Measurements from ENCODE around the gene PGLYRP1.

The PGLYRP1 gene

DNA sequence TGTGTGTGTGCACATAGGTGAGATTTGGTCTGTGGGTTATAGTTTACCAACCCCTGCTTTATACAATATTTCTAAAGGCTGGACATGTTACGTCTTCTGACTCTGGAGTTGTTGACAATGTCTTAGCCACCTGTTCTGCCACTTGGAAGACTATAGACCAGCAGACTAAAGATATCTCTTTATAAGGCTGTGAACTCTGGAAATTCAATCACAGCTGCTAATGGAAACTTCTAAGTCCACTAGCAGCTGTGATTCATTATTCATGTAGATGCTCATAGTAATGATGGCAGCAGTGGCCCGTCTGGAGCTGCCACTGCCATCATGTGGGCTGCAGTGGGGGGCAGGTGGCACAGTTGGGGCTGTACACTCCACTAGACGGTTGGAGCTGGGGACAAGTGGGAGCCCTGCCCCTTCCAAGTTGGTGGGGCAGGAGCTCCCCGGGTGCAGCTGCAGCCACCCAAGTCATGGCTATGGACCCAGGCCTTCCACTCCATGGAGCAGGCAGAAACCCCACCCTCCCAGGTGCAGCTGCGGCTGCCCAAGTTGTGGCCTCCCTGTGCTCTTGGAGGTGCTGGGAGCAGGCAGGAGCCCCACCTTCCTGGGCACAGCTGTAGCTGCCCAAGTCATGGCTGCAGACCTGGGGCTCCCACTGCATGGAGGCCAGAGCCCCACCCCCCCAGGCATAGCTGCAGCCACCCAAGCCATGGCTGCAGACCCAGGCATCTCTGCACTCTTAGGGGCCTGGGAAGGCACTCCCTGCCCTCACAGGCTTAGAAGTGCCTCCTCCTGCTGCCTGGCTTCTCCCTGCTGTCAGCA, 9.1 kb upstream of the PGLYRP1 start:
- DNase-seq = no peak

DNA sequence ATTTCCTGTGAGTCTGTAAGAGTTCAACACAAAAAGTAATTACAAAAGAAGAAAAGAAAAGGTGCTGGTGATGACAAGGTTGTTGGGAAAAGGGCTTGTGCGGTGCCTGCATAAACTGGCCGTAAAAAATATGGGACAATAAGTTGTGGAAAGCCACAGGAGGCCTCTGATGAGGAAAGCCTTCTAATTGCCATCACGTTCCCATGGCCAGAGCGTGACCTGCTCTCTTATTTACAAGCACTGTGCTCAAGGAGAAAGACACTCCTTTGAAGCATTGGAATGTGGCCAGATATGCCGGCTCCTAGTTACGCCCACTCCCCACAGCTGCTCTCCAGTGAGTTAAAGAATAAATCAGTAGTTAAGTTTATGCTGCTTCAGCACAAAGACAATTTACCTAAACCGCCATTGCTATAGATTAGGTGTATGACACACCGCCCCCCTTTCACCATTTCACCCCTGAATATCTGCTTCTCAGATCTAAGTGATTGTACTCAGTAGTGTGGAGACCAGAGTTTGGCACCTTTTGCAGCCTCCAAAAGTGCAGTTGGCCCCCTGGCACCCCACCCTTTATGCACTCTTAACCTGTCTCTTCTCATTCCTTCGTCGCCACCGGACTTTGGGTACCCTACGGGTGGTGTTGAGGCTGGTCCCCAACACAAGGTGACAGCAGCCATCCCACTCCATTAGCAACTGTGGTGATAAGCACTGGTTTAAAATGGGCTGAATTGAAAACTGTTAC, 8.1 kb upstream of the PGLYRP1 start:
- DNase-seq = no peak

DNA sequence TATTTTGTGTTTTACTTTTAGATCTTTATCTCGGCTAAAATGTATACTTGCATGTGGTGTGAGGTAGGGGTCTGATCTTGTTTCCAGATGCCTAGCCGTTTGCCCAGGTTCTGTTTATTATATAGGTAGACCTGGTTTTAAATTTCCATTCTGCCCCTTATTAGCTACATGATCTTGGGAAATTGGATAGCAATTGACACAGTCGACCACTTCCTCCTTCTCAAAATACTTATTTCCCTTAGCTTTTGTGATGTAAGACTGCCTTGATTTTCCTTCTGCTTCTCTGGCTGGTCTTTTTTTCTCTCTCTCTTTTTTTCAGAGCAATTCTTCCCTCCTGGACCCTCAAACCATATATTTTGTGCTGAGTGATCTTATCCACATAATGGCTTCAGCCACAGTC, 3.0 kb upstream of the PGLYRP1 start:
- no peak for DNase-seq

DNA sequence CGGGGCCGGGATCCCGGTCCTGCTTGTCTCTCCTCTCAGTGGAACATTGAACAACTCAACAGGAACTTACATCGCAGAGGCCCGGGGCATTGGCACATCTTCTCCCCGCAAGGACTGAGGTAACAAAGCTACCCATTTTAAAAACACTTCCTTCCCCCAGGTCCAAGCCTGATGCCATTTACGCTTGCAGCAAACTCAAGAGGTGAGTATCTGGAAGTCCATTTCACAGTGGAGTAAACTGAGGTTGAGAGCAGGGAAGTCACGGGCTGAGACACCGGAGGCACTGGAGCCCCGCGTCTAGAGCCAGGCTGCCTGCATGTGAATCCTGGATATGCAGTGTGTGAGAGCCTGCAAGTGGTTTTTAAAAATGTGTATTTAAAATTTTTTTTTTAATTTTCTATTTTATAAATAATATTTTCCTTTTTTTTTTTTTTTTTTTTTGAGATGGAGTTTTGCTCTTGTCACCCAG, 492 bp upstream of the PGLYRP1 start:
- no peak for DNase-seq

DNA sequence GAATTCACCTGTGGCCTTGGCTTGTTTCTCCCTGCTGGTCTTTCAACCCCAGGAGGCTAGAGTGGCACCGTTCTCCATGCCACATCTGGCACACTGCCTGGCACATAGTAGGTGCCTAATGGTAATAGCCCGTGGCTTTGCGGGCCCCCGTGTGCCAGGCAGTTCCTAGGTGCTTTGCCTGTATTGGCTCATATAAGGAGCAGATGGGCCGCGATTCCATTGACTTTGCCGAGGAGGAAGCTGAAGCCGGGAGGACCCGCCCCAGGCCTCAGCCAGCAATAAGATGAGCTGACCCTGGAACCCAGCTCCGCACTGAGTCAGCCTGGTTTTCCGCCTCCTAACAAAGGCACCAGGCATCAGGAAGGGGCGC, 807 bp downstream of the PGLYRP1 start:
- no peak for DNase-seq

DNA sequence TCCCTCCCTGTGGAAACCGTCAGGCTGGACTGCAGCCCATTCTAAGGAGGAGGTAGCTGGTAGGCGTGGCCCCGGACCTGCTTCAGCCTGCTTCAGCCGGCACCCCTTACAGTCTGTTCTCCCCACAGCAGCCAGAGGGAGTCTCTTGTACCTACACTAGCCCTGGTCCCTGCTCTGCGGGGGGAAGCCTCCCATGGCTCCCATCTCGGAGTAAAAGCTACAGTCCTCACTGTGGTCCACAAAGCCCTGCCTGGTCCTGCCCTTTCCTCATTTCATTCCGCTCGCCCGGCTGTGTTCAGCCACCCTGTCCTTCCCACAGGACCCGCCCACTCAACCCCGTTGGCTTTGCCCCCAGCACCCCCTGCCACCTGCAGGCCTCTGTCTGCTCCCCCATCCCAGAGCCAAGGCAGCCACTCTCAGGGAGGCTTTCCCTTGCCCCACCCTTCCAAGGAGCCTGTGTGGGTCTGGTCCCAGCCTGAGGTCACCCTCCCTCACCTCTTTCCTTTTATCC, 1.3 kb downstream of the PGLYRP1 start:
- no peak for DNase-seq

DNA sequence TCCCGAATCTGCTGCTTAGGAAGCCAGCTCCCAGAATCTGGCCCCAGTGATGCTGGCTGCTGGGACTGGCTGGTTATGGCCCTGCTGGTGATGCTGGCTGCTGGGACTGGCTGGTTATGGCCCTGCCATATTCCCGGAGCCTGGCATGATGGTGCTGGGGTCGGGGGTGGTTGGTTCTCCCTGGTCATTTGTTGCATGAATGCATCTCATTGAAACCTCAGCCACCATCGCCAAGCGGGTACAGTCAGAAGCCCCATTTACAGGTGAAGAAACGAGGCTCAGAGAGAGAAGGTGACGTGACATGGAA, 2.1 kb downstream of the PGLYRP1 start:
- DNase-seq = no peak

DNA sequence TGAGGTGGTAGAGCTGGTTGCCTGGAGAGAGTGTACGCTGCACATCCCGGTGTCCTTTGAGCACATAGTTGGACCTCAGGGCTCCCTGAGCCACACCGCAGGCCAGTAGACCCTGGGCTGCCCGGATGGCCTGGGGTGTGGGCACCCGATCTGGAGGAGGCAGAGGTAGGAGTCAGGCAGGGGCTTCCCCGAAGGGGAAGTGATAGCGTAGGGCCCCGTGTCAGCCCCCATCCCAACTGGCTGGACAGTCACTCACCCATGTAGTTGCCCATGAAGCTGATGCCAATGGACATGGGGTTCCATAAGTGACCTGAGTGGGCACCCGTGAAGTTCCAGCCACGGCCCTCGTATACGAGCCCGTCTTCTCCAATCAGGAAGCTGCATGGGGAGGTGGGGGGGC, 3.6 kb downstream of the PGLYRP1 start:
- no peak for DNase-seq

DNA sequence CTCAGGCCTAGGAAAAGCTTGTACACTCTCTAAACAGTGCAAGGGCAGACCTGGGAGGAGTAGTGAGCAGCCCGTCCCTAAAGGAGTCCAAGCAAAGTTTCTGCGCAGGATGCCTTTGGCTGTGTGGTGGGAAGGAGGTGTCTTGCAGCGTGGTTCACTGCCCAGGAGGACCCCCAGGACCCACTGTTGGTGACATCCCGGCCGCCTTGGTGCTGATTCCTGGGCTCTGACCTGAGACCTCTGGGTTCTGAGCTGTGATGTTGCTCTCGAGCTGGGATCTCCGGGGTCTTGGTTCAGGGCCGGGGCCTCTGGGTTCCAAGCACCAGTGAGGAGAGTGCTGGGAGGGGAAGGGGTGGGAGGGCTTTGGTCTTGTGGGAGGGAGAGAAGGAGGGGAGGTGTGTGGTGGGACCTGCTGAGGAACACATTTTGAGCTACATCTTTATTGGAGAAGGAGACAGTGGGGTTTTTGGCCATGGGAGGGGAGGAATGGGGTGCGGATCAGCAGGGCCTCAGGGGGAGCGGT, 4.1 kb downstream of the PGLYRP1 start:
- DNase-seq = no peak

DNA sequence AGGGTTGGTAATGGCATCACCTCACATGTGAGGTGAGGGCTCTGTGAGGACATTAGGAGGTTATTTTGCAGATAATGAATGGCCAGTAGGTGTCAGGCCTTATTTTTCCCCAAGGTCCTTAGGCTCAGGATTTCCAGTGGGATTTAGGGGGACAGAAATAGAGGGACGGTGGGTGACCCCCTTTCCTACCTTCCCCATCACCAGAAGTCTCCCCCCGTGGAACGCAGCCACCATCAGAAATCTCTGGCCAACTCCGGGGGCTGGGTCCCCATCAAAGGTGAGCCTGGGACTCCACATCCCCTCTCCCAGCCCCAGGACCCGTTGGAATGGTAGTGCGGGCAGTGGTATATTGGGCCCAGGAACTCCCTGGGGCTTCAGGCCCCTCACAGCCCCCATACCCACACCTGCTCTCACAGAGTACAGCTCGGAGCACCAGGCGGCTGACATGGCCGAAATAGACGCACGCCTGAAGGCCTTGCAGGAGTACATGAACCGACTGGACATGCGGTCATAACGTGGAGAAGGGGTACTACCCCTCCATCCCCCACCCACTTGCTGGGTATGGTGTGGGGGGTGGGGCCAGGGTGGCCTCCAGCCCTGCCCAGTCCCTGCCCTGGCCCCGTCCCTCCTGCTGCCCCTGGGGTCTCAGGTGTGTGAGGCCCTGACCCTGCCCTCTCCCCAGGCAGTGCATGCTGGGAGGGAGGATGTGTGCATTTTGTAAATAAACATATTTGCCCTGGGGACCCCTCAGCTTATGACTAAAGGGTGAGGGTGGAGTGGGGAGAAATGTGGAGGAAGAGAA, 4.8 kb downstream of the PGLYRP1 start:
- DNase-seq = no peak

DNA sequence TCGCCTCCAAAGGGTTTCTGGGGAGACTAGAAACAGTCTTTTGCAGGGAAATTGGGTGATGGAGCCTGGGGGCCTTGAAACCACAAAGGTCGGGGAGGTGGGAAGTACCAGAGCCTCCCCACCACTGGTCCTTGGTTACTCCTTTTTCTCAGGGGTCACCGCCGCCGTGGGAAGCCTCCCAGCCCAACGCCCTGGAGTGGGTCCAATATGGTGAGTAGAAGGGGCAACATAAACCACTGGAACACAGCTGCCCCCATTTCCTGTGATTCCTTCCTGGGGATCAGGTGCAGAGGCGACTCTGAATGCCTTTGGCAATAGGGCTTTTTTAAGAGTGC, 5.8 kb downstream of the PGLYRP1 start:
- no peak for DNase-seq

DNA sequence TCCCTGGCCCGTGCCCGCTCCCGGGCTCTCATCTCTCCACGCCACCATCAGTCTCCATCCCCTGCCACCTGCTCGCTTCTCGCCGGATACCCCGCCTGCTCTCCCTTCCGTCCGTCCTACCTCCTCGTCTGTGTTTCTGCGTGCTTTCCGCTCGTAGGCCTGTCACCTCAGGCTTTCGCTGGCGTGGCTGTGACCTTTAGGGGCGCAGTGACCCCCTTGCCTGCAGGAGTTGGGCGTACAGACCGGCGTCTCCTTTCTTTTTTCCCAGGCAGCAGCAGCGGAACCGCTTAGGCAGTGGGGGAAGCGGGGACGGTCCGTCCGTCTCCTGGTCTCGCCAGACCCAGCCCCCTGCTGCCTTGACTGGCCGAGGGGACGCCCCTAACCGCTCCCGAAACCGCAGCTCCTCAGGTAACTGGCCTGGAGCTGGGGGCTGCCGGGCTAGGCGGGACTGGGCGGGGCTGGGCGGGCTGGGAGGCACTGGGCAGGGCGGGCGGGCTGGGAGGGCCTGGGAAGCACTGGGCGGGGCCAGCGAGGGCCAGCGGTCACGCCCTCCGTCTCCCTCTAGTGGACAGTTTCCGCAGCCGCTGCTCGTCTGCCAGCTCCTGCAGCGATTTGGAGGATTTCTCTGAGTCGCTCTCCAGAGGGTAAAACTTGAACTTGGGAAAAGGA, 6.3 kb downstream of the PGLYRP1 start:
- peak; percentile 80 for DNase-seq

DNA sequence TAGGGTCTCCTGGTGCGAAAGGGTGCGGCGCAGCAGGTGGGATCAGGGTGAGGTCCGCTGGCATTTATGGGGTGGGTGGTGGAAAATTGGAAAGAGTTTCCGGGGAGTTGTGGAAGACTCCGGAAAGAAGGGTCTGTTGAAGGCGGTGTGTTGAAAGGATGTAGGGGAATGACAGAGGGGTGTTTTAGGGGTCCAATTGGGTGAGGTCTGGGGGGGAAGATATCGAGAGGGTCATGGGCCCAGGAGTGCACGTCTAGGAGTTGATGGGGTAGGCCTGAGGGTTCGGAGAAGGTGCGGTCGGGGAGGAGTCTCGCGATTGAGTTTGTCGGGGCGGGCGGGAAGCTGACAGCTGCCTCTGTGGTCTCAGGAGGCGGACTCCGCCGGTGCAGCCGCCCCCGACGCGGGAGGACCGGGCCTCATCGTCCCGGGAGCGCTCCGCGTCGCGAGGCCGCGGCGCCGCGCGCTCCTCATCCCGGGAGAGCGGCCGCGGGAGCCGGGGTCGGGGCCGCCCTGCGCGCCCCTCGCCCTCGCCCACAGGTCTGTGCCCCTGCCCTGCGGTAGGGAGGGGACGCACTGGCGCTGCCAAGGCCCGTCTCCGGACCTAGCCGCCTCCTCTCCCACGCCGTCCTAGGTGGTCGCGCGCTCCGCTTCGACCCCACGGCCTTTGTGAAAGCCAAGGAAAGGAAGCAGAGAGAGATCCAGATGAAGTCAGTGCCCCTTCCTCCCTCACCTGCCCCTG, 7.0 kb downstream of the PGLYRP1 start:
- DNase-seq = peak; percentile 30

DNA sequence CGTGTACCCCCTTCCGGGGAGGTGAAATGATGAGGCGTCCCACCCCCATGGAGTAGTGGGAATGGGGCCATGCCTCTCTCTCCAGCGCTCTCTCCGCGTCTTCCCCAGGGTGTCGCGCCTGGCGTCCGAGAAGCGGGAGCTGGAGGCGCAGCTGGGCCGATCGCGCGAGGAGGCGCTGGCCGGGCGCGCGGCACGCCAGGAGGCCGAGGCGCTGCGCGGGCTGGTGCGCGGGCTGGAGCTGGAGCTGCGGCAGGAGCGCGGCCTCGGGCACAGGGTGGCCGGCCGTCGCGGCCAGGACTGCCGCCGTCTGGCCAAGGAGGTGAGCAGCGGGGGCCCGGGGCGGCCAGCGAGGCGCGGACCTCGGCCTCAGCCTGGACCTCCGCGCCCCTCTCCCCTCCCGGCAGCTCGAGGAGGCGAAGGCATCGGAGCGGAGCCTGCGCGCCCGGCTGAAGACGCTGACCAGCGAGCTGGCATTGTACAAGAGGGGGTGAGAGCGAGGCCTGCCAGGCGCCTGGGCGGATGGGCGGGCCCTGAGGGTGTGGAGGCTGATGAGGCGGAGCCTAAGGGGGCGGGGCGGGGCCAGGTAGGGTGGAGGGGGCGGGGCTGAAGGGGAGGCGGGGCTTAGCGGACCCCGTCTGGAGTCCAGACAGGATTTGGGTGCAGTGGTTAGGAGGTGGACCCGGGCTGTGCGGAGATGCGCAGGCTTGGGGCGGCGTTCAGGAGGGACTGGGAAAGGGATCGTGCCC, 7.7 kb downstream of the PGLYRP1 start:
- DNase-seq = peak; percentile 68

DNA sequence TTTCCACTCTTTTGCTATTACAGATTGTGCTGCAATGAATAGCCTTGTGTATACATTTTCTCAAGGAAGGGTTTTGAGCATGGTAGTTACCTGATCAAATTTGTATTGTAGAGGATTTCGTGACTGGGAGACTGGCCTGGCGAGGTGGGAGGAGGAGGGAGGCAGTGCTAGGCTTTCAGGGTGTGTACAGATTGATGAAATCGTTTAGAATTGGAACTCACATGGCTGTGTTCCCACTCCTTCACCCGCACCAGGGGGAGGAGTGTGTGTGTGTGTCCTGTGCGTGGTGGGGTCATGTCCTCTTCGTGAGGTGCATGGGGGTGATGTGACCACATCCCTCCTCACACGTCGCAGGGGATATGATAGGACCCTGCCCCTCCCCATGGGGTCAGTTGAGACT, 8.3 kb downstream of the PGLYRP1 start:
- DNase-seq = no peak

DNA sequence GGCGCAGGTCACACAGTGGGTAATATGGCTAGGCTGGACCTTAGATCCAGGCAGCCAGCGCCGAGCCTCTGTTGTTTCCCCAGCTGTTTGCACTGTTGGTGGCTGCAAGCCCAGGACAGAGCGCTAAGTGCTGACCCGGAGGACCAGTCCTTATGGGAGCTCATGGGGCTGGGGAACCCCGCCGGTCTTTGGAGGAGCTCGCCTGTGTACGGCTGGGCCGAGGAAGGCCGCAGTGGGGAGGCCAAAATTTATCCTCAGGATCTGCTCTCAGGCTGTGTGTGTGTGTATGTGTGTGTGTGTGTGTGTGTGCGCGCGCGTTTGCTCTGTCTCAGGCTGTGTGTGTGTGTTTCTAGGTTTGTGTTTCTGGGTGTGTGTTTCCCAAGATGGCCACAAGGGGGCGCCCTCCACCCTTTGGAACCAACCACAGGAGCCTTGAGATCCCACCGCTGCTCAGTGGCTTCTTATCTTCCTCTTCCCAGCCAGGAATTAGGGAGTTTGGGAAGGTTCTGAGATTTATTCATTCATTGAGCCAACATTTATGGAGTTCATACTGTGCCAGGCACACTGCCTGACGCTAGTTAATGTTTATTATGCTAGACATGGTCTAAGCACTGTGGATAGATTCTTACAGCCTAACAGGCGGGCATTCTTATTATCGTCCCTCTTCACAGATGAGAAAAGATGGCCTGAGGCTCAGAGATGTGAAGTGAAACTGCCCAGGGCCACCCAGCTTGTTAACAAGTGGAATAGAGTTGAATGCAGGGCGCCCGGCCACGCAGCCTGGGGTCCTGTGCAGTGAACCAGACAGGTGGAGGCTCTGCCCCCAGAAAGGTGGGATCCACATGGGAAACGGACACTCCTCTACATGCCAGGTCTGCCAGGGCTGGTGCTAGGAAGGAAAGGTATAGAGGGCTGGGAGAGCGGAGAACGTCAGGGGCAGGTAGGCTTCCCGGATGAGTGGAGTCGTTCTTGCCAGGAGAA, 13.0 kb downstream of the PGLYRP1 start:
- peak; percentile 59 for DNase-seq

DNA sequence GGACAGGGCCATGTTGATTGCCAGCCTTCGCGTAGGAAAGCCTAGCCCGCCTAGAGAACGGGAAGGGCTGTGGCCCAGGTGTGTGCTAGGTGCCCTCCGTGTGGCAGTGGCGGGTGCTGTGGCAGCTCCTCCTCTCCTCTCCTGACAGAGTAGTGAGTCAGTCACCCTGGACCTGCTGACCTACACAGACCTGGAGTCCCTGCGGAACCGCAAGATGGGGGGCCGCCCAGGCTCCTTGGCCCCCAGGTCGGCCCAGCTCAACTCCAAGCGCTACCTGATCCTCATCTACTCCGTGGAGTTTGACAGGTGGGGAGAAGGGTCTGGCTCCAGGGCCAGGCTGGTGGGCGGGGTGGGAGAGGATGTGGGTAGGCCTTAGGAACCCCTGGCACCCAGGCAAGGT, 16.4 kb downstream of the PGLYRP1 start:
- no peak for DNase-seq

DNA sequence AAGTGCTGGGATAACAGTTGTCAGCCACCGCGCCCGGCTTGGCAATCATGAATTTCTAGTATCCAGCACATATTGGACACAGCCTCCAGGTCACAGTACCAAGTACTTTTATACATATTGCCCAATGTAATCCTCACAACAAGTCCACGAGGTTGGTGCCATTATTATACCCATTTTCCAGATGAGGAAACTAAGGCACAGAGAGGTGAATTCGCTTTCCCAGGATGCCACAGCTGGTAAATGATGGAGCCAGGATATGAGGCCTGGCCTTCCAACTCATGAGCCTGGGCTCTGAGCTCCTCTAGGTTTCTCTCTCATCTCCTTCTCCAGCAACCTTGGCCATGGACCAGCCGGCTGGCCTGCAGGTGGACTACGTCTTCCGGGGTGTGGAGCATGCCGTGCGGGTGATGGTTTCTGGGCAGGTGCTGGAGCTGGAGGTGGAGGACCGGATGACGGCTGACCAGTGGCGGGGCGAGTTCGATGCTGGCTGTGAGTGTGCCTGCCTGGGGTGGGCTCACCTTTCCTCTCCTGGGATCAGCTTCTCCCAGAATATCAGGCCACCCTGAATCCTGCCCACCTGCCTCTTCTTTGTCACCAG, 20.1 kb downstream of the PGLYRP1 start:
- DNase-seq = no peak

DNA sequence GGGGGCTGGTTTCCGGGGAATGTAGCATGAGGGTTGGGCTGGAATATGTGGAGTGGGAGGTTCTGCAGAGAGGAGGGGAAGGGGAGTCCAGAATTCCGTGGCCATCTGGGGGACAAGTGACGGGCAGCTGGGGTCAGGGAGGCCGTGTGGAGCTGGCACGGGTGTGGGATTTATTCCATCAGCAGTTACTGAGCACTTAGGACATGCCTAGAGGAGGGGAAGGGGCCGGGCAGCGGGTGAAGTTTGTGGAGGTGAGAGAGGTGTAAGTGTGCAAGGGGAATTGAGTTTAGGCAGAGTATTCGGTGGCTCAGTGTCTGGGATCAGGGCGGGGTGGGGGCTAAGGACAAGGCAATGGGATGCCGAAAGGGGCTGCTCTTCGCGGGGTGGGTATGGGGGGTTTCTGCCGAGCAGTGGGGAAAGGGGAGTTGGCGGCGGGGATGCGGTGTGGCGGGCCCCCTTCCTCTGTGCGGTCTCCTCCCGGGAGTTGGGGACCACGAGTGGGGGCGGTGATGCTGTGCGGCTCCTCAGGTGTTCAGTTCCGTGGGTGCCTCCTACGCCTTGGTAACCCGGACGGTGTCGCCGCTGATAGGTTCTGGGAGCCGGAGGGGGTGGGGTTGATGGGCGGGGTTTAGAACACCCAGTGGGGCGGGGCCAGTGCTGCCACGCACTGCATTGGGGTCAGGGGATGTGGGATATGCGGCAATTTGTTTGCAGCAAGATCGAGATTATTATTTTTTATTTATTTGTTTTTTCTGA, 22.2 kb downstream of the PGLYRP1 start:
- peak; percentile 78 for DNase-seq
